Common myeloid progenitor, CD34-positive (primary cell): ENCODE results near the gene RASL12.

ENCODE experiments used
- CTCF ChIA-PET: fragments of 350-600 bp; sonication (Branson Sonifier 250); formaldehyde crosslinking; loops from one replicate; lab custom pipeline; 2021; ENCODE audit warnings: antibody characterized with exemption; lab: Charles Lee
- POLR2A ChIA-PET: fragments of 350-600 bp; sonication (Branson Sonifier 250); formaldehyde crosslinking; loops from one replicate; lab custom pipeline; 2021; ENCODE audit warnings: antibody characterized with exemption; lab: Charles Lee
- DNase-seq, 3 donors: peaks; one replicate each; pipeline versions ENCODE4 v3.0.0 to v3.0.0-alpha.2; 2013
- H3K27ac ChIP-seq, 2 experiments: 1 replicate in 1 of 2; 2 replicates in 1 of 2; pipeline ENCODE4 v1.7.0; 2013; ENCODE audit warnings: inconsistent platforms in 2 of 2, low read length in 2 of 2, mild to moderate bottlenecking in 2 of 2, low read depth in 1 of 2, moderate library complexity in 1 of 2; ENCODE audit not compliant: severe bottlenecking in 2 of 2, insufficient read depth in 1 of 2, poor library complexity in 1 of 2
- H3K27me3 ChIP-seq, 5 experiments: replicated peaks in 2 of 5; 1 replicate in 3 of 5; 2 replicates in 2 of 5; pipeline versions ENCODE4 v1.6.1 to v1.7.0; 2013; ENCODE audit warnings: low read length in 4 of 5, mild to moderate bottlenecking in 2 of 5, moderate library complexity in 2 of 5, inconsistent platforms in 1 of 5; ENCODE audit not compliant: insufficient read depth in 5 of 5, control insufficient read depth in 4 of 5
- H3K36me3 ChIP-seq, 4 experiments: 1 replicate in 2 of 4; 2 replicates in 2 of 4; pipeline versions ENCODE4 v1.6.1 to v1.7.0; 2013; ENCODE audit warnings: low read length in 3 of 4, control low read depth in 1 of 4, mild to moderate bottlenecking in 1 of 4; ENCODE audit not compliant: control insufficient read depth in 4 of 4, insufficient read depth in 4 of 4
- H3K4me1 ChIP-seq, 4 experiments: 1 replicate in 3 of 4; 2 replicates in 1 of 4; pipeline versions ENCODE4 v1.6.1 to v1.7.1; 2013; ENCODE audit warnings: low read length in 3 of 4, mild to moderate bottlenecking in 3 of 4, control low read depth in 1 of 4, inconsistent platforms in 1 of 4, moderate library complexity in 1 of 4; ENCODE audit not compliant: control insufficient read depth in 4 of 4, insufficient read depth in 4 of 4; ENCODE audit errors: control extremely low read depth in 1 of 4
- H3K4me3 ChIP-seq, 7 experiments: 1 replicate in 4 of 7; 2 replicates in 3 of 7; pipeline versions ENCODE4 v1.5.1 to v1.7.0; 2013; ENCODE audit warnings: mild to moderate bottlenecking in 7 of 7, low read length in 6 of 7, moderate library complexity in 6 of 7, inconsistent platforms in 2 of 7, low read depth in 2 of 7, control low read depth in 1 of 7; ENCODE audit not compliant: insufficient read depth in 4 of 7, control insufficient read depth in 1 of 7; ENCODE audit errors: extremely low read depth in 1 of 7
- H3K9me3 ChIP-seq, 5 experiments: 1 replicate in 4 of 5; 2 replicates in 1 of 5; pipeline versions ENCODE4 v1.6.1 to v1.7.1; 2013; ENCODE audit warnings: low read length in 4 of 5, mild to moderate bottlenecking in 2 of 5, inconsistent platforms in 1 of 5, low read depth in 1 of 5, moderate library complexity in 1 of 5; ENCODE audit not compliant: control insufficient read depth in 4 of 5, insufficient read depth in 2 of 5; ENCODE audit errors: control extremely low read depth in 1 of 5
- WGBS: methylation state at CpG from one replicate; pipeline ENCODE4 v1.1.5; 2013; ENCODE audit not compliant: insufficient coverage; 5-methylcytosine and 5-hydroxymethylcytosine counted together

RASL12 gene

GRCh38 chr15:65086680-65087111 lies 18.9 kb upstream of the RASL12 start:
- Histone ChIP-seq H3K9me3 (no peaks in the 10 kb centered on the region), H3K27ac (no peak overlapping the region), H3K4me3 (no peak overlapping the region), H3K4me1 (peaks cover 0 to 14% (median 9%) of the 10 kb centered on the region in 4 experiments), H3K36me3 (peaks cover 0 to 2% (median 0%) of the 10 kb centered on the region in 4 experiments), H3K27me3 (peaks cover 0 to 4% (median 0%) of the 10 kb centered on the region in 5 experiments)
- POLR2A ChIA-PET = interaction anchor here (0.5 kb wide), 1 partner anchor 280 kb away, joined by 4 read pairs; no protein-coding TSS in a partner anchor
- CTCF ChIA-PET = interaction anchor here (0.6 to 17.2 kb wide), 17 partner anchors 8 to 175 kb away, joined by 3 to 282 read pairs (median 5); partner anchors contain the start of genes ANKDD1A, KBTBD13 and SLC51B
- DNase-seq = peak in 1 of 3 donors; percentile 27
- 77% methylated on average over 6 of the region's 6 CpGs for WGBS

- Histone ChIP-seq H3K27ac (no peak overlapping the region), H3K4me1 (peaks cover 0 to 16% (median 10%) of the 10 kb centered on the region in 4 experiments), H3K27me3 (peaks cover 0 to 4% (median 0%) of the 10 kb centered on the region in 5 experiments), H3K9me3 (no peaks in the 10 kb centered on the region), H3K4me3 (no peak overlapping the region), H3K36me3 (no peaks in the 10 kb centered on the region)
- 97% methylated on average over 5 of the region's 6 CpGs for WGBS
- POLR2A ChIA-PET = interaction anchor here (0.5 kb wide), 1 partner anchor 280 kb away, joined by 4 read pairs; no protein-coding TSS in a partner anchor
- peak; percentile 25 to 51 (median 46) for DNase-seq
- CTCF ChIA-PET = interaction anchor here (0.6 to 17.2 kb wide), 16 partner anchors 8 to 175 kb away, joined by 3 to 282 read pairs (median 5); partner anchors contain the start of genes ANKDD1A, KBTBD13 and SLC51B
These were observed 18.3 kb upstream of the RASL12 start for GRCh38 chr15:65085990-65086679.

- no peak overlapping the region for H3K27ac ChIP-seq
- peaks cover 0 to 4% (median 0%) of the 10 kb centered on the region in 5 experiments for H3K27me3 ChIP-seq
- H3K4me1 ChIP-seq = peaks cover 0 to 16% (median 10%) of the 10 kb centered on the region in 4 experiments
- no peak overlapping the region for H3K4me3 ChIP-seq
- H3K36me3 ChIP-seq = no peaks in the 10 kb centered on the region
- ChIA-PET POLR2A (no interaction called here), CTCF (interaction anchor here (0.8 to 17.2 kb wide), 11 partner anchors 9 to 51 kb away, joined by 3 to 282 read pairs (median 5); partner anchors contain the start of gene KBTBD13)
- 95% methylated on average over 8 of the region's 8 CpGs for WGBS
- DNase-seq = no peak
- no peaks in the 10 kb centered on the region for H3K9me3 ChIP-seq
These were observed 17.5 kb upstream of the RASL12 start for GRCh38 chr15:65085207-65085753.

DNA sequence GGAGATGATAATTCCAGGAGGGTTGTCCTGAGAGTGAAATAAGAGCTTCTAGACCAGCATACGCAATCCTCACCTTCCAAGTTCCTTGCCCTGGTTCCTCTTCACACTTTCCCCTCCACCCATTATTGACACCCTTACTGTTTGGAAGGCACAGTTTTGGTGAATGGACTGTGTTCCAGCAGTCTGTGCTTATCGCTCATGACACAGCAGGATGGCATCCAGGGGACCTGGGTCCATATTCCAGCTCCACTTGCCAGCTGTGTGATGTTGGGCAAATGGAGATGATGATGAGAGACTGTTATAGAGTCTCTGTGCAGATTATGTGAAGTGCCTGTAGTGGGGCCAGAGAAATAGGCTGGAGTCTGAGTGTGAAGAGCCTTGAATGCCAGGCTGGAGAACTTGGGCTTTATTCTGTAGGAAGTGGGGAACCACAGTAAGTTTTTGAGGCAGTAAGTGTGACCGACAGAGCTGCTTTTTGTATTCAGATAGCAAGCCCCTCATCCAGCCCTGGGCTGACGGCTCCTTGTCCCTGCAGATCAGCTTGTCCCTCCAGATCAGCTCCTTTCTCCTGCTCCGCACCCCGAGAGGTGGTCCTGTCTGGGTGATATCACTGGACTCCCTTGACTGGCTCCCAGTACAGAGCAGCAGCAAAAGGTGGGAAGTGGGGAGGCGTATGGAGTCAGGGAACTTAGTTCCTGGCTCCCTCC lies 16.9 kb upstream of the RASL12 start:
- ChIA-PET CTCF (interaction anchor here (0.8 to 17.2 kb wide), 11 partner anchors 8 to 50 kb away, joined by 3 to 282 read pairs (median 5); partner anchors contain the start of gene KBTBD13), POLR2A (no interaction called here)

DNA sequence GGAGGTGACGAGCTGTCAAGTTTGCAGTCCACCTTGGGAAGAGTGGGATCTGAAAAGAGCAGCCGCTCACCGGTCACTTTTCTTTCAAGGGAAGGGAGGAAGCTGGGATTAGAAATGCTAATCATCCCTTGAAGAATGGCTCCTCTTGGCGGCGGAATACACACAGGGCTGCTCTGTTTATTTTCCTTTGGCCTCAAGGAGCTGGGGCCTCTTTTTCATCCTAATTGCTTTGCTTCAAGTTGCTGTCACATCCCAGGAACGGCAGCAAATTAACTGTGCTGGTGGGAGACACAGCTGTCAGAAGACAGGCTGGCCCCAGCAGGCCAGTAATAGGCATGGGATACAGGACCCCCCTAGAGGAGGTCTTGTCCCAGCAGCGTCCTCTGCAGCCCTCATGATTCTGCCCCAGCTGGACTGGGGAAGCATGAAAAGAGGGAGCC lies 15.5 kb upstream of the RASL12 start:
- DNase-seq = no peak
- Histone ChIP-seq H3K9me3 (no peaks in the 10 kb centered on the region), H3K36me3 (no peaks in the 10 kb centered on the region), H3K27ac (no peak overlapping the region), H3K4me3 (no peak overlapping the region), H3K4me1 (peaks cover 0 to 18% (median 10%) of the 10 kb centered on the region in 4 experiments), H3K27me3 (peaks cover 0 to 8% (median 0%) of the 10 kb centered on the region in 5 experiments)
- ChIA-PET CTCF (interaction anchor here (0.7 to 17.2 kb wide), 9 partner anchors 9 to 49 kb away, joined by 3 to 282 read pairs (median 5); partner anchors contain the start of gene UBAP1L), POLR2A (no interaction called here)
- 90% methylated on average over 7 of the region's 7 CpGs for WGBS

More for the DNA sequence above, 16.9 kb upstream of the RASL12 start:
- Histone ChIP-seq H3K36me3 (no peaks in the 10 kb centered on the region), H3K27me3 (peaks cover 0 to 4% (median 0%) of the 10 kb centered on the region in 5 experiments), H3K27ac (no peak overlapping the region), H3K4me3 (no peak overlapping the region), H3K9me3 (no peaks in the 10 kb centered on the region), H3K4me1 (peaks cover 0 to 16% (median 10%) of the 10 kb centered on the region in 4 experiments)
- no peak for DNase-seq
- 77% methylated on average over 3 of the region's 7 CpGs for WGBS

DNA sequence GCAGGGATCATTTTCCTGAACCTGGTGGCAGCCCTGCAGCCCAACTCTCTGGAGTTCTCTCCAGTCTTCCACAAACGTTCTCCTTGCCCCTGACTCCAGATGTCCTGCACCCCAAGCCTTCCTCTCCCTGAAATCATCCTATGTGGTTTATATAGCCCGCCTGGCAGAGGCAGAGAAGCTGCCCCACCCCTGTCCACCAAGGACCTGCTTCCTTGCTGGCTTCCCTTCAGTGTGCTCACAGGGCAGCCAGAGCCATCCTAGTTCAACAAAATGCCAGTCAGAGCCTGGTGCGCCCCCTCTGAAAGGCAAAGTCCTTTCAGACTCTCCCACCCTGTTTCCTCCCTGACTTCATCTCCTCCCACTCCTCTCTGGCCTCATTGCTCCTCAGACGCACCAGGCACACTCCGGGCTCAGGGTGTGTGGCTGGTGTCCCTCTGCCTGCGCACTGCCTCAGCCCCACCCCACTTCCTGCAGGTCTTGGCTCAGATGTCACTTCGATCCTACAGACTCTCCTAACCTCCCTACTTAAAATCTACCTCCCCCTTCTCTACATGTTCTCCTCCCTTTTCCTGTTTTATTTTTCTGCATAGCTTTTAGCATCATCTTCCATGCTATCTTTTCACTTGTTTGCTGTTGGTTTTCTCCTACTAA lies 14.6 kb upstream of the RASL12 start:
- Histone ChIP-seq H3K27ac (no peak overlapping the region), H3K4me3 (peak overlapping the region in 1 of 7 experiments; percentile 3), H3K9me3 (no peaks in the 10 kb centered on the region), H3K27me3 (peaks cover 0 to 8% (median 0%) of the 10 kb centered on the region in 5 experiments), H3K4me1 (peaks cover 0 to 25% (median 16%) of the 10 kb centered on the region in 4 experiments), H3K36me3 (no peaks in the 10 kb centered on the region)
- whole genome bisulfite sequencing = 5% methylated on average over 7 of the region's 7 CpGs
- CTCF ChIA-PET = interaction anchor here (0.7 to 17.2 kb wide), 8 partner anchors 10 to 49 kb away, joined by 3 to 282 read pairs (median 6); partner anchors contain the start of gene UBAP1L
- POLR2A ChIA-PET = no interaction called here
- peak in 1 of 3 donors; percentile 32 for DNase-seq
